Activated naive CD8-positive, alpha-beta T cell treated with anti-CD3 and anti-CD28 coated beads, Interleukin-2, amount 50 U/mL, for 16 hours (primary cell): ENCODE measurements around the gene DENND5A.
"Not testable (repeated sequence)": the region's sequence is repeated elsewhere in the genome, so short reads cannot be mapped to it uniquely, and the experiment has no call there.

ENCODE experiments used
- DNase-seq: peaks from one replicate; pipeline ENCODE4 v3.0.0-alpha.2; 2020; ENCODE audit warnings: low read depth, low spot score

Gene DENND5A

DNA sequence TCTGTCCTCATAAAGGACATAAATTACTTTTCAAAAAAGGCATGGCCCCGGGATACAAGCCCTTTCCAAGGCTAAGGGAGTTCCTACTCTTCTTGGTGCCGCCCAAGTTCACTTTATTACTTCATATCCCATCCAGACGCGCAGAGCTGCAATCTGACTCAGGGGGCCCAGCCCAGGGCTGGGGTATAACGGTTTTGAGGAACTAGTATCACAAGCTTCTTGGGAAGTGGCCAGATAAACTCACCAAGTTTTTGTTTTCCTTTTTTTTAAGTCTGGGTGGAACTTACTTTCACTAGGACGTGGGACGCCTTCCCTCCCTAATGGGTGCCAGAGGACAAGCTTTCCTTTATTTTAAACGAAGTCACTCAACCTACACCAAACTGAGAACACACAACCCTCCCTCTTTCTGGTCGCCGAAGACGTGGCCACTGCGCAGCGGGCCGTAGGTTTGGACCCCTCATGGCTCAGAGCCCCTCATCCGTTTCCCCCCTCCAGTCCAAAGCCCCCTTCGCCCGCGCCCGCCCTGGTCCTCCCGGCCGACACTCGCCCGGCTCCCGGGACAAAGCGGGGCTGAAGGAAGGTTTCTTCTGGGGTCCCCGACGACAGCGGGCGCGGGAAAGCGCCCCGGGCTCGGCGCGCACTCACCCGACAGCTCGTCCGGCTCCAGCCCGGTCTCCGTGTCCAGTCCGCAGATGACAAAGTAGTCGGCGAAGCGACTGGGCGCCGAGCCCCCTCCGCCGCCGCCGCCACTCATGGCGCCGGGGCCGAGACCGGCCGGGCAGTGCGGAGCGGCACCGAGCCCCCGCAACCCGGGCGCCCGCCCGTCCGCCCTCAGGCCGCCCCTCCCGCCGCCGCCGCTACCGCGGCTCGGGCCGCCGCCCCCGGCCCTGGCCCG is 587 bp downstream of the DENND5A start:
- DNase-seq, result no peak

DNA sequence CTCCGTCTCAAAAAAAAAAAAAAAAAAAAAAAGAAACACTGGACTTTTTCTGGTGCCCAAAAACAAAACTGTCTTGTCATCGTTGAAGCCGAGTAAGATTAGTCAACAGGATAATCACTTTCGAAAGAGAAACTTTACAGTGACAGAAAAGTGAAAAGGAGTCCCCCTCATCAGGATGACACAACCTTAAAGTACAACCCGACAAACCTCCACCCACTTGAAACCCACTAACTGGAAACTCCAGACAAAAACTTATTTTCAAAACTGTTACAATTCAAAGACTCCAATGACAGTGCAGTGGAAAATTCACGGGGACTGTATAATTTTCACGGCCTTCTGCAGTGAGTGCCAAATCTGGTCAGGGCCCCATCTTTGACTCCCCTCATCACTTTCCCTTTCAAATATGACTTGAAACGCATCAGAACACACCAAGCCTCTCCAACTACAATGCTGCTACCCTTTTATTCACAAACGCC is 1.3 kb downstream of the DENND5A start:
- peak; percentile 49 for DNase-seq

- DNase-seq, result not testable (repeated sequence)
These were observed 4.4 kb downstream of the DENND5A start for GRCh38 chr11:9260838-9261146.

DNA sequence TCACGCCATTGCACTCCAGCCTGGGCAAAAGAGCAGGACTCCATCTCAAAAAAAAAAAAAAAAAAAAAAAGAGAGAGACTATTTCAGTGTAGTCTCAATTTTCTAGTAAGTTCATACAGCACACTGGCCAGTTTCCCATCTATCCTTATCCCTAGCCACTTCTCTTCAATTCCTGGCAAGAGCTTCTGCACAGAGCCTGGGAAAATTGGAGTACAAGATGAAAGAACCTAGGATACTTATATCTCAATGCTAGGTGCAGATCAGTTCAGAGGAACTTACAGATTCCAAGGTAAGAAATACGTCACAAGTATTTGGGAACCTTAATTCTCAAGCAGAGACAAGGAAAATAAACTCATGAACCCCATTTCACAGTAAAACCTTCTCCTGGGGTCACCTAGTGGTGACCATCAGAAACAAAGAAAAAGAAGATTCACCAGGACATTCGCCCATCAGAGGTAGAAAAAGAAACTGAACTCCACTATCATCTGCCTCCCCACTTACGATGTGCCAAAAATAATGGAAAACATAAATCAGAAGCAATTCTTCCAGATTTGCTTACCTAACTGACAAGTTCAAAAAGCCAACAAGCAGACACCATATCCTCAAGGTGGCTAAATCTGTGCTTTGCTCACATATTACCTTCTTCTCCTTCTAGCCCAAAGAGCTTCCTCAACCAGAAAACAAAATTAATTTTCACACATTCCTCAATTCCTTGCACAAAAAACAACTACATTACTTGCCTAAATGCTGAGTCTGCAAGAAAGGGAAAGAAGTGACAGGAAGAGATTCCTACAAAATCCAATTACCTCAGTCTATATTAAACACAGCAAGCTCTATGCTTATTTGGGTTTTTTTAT is 4.9 kb downstream of the DENND5A start:
- DNase-seq, result no peak

DNA sequence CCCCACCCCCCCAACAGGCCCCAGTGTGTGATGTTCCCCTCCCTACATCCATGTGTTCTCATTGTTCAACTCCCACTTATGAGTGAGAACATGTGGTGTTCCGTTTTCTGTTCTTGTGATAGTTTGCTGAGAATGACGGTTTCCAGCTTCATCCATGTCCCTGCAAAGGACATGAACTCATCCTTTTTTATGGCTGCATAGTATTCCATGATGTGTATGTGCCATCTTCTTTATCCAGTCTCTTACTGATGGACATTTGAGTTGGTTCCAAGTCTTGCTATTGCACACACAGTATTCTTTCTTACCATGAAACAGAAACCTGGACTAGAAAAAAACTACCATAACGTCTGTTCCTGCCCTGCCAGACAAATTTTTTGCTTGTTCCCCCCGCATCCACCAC is 6.9 kb downstream of the DENND5A start:
- DNase-seq, result not testable (repeated sequence)

DNA sequence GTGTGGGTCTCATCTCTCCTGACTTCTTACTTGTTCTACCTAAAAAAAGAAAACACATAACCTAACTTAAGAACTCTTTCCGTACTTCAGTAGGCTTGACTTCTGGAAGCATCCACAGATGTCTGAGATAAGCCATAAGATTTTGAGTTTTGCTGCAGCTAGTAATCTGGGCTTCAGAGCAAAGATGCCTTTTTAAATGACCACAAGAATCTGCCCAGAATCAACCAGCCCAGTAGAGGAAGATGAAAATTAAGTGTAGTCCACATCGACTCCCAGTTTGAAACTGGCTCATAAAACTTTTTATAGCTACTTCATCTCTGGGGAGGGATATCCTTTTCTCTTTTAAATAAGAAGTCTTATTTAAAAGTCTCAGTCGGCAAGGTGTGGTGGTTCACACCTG is 10.7 kb downstream of the DENND5A start:
- DNase-seq, result no peak

DNA sequence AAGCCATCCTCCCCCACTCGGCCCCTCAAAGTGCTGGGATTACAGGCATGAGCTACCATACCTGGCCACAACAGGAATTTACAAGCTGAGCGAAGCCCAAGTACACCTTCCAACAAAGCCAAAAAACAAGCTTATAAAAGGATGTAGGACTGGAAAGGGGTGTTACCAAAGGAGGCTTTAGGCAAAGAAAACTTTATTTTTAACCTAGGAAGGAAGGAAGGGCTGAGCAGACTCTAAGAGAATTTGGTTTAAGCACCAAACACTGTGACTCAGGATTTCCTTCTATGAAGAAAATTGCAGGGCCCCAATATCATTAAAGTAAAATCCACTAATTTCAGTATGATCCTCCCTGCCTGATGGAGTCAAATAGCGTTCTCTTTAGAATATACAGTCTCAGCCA is 12.1 kb downstream of the DENND5A start:
- DNase-seq, result no peak

DNA sequence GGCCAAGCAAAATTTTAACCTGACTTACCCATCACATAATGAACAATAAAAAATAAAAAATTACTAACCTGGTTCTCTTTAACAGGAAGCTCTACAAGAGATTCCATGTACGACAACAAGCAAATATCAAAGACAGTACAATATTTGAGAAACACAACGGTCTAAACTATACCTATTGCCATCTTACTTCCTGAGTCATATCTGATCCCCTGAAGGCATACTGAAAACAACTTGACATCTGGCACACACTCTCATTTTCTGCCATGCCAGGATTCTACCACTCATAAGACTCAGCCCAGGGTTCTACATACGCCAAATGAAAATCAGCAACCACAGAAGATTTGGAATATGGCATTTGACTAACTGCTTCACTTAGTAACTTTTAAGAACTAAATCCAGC is 13.8 kb downstream of the DENND5A start:
- DNase-seq, result no peak

GRCh38 chr11:9250139-9250582 is 15.0 kb downstream of the DENND5A start:
- no peak for DNase-seq

GRCh38 chr11:9249252-9249651 is 15.9 kb downstream of the DENND5A start:
- no peak for DNase-seq

DNA sequence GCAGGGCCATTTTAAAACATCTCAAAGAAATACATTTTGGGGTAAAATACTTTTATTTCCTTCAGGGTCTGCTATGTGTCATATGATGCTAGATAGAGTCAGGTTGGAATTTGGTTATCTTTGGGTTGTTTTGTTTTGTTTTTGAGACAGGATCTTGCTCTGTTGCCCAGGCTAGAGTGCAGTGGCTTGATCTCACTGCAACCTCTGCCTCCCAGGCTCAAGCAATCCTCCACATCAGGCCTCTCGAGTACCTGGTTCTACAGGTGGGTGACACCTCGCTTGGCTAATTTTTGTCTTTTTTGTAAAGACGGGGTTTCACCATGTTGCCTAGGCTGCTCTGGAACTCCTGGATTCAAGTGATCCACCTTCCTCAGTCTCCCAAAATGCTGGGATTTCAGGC is 17.3 kb downstream of the DENND5A start:
- DNase-seq, result no peak

- DNase-seq, result not testable (repeated sequence)
These were observed 28.9 kb downstream of the DENND5A start for GRCh38 chr11:9236242-9236641.

DNA sequence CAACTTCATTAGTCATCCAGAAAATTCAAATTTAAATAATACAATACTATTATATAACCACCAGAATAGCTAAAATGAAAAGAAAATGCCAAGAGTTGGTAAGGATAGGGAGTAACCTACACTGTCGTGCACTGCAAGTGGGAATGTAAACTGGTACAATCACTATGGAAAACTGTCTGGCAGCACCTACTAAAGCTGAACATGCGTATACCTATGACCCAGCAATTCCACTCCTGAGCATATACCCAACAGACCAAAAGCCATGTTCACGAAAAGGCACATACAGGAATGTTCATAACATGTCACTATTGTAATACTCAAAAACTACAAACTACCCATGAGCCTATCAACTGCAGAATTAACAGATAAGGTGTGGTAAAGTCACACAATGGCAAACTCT is 32.7 kb downstream of the DENND5A start:
- DNase-seq, result no peak

DNA sequence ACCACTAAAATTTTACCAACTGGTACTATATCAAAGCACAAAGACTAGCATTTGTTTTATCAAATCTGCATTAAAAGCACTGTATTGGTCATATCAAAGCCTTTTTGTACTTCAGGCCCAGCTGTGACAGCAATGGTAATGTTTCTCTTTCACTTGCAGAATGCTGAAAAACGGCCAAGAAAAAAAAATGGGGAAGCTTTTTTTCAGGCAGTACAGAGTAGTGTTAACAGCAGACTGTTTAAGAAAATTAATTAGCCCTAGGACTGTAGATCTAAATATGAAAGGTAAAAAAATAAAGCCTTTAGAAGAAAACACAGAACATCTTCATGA is 33.3 kb downstream of the DENND5A start:
- DNase-seq, result no peak

- no peak for DNase-seq
These were observed 34.9 kb downstream of the DENND5A start for GRCh38 chr11:9230296-9230695.

DNA sequence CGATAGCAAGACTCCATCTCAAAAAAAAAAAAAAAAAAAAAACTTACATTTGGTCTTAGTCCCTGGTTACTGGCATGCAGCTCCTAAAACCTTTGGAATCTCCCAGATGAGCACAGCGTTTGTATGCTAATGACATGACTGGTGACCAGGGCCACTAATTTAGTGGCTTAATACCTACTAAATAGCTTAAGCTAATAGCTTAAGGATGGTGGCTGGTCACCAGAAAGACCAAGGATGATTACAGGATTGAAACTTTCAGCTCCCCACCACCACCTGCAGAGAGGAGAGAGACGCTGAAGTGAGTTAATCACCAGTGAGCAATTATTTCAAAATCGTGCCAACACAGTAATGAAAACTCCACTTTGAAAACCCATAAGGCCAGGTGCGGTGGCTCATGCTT is 37.1 kb downstream of the DENND5A start:
- DNase-seq, result no peak

DNA sequence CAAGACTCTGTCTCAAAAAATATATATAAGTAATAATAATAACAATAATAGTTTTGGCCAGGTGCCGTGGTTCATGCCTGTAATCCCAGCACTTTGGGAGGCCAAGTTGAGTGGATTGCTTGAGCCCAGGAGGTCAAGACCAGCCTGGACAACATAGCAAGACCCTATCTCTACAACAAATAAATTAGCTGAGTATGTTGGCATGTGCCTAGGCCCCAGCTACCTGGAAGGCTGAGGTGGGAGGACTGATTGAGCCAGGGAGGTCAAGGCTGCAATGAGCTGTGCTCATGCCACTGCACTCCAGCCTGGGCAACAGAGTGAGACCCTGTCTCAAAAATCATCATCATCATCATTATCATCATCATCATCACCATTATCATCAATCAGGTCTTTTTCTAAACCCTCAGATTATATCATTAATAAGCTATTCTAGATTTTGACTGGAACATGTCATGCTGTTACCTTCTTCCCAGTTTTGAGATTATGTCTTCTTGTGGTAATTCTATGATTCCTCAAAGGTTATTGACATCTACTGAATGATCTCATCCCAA is 39.3 kb downstream of the DENND5A start:
- DNase-seq, result no peak

DNA sequence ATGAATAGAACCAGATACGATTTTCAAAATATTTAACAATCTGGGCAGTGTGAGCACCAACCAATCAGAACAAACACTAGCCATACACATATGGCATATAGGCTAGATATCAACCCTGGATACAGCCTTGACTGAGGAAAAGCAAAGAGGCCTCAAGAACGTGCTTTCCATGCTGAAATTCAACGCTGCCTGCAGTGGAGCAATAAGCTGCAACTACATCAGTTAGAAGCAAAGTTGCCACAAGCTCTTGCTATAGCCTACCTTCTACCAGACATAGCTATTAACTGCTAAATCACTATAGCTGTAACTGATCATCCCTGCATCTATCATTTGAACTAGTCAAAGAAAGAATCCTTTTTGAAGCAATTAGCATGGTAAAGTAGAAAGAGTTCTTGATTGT is 42.5 kb downstream of the DENND5A start:
- DNase-seq, result no peak

DNA sequence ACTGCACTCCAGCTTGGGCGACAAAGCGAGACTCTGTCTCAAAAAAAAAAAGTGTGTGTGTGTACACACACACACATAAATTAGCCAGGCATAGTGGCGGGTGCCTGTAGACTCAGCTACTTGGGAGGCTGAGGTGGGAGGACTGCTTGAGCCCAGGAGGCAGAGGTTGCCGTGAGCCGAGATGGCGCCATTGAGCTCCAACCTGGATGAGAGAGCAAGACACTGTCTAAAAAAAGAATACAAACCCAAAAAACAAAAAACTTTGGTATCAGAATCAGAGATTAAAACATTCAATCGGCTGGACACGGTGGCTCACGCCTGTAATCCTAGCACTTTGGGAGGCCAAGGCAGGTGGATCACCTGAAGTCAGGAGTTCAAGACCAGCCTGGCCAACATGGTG is 44.3 kb downstream of the DENND5A start:
- DNase-seq, result not testable (repeated sequence)

DNA sequence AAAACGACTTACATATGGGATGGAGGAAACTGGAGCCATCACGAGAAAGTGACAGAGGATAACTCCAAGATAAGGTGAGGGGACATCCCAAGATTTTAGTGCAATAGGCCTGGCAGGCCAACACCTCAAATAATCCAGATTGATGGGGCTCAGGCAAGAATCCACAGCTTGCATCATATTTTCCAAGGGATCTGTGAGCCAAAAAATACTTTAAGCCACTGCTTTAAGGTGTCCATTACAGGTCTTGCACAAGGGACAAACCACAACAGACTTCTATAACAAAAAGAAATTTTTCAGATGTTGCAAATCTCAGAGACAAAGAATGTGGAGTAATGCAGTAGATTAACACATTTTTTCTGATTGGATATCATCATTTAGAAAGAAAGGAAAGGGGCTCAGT is 45.6 kb downstream of the DENND5A start:
- DNase-seq, result no peak

DNA sequence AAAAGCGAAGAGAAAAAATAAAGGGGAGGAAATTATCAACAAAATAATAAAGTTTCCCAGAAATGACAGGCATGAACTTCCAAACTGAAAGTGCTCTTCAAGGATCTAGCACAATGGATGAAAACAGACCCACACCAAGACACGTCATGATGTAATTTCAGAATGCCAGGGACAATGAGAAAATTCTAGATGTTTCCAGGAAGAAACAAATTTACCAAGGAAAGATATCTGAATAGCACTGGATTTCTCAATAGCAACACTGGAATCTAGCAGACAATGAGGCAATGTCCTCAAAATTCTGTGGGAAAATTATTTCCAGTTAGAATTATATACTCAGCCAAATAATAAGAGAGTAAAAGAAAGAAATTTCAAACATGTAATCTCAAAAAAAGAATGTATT is 46.0 kb downstream of the DENND5A start:
- no peak for DNase-seq

DNA sequence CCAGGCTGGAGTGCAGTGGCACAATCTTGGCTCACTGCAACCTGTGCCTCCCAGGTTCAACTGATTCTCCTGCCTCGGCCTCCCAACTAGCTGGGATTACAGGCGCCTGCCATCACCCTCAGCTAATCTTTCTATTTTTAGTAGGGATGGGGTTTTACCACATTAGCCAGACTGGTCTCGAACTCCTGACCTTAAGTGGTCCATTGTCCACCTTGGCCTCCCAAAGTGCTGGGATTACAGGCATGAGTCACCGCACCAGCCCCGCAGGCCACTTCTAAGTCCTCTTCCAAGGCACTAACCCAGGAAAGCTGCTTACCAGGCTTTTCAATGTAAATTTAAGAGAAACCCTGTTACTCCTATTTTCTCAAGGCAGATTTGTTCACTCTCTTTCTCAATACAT is 50.4 kb downstream of the DENND5A start:
- no peak for DNase-seq

DNA sequence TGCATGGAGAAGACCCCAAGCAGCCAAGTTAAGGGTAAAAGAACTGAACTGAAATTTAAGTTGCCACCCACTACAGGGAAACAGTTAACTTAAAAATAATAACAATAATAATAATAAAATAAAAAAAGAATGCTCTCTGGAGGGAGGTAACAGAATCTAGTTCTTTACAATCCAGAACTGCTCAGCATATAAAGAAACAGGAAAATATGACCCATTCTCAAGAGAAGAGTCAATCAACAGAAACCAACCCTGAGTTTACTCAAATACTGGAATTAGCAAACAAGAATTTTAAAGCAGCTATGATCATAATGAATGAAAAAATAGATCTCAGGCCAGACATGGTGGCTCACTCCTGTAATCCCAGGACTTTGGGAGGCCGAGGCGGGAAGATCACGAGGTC is 53.8 kb downstream of the DENND5A start:
- DNase-seq, result no peak
